ENCODE data around the gene MAPK7. TPM values are rescaled to one million over a fixed set of nuclear protein-coding genes. Genes with fewer than 3 reads are reported as not detected.

Gene MAPK7
- total and polyA plus RNA-seq, 2 donors (not counting 3 experiments of a cell fraction or from before 2014, with no cell fraction given) = 16.8 to 30.7 TPM

DNA sequence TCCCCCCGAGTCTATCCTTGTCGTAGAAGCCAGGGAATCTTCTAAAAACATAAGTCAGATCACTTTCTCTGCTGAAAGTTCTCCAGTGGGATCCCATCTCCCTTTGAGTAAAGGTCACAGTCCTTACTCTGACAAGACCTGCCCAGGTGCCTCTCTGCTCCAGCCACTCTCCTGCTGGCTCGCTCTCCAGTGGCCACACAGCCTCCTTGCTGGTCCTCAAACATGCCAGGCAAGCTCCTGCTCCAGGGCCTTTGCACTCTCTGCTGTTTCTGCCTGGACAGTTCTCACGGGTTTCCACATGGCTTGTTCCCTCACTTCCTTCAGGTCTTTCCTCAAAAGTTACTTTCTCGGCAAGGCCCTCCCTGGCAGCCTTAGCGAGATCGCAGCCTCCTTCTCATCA, 19.1 kb upstream of the MAPK7 start:
- Histone ChIP-seq H3K4me1 (ENCODE audit: control insufficient read depth, extremely low read depth, insufficient read depth, low read length) (peaks cover 8% of the 10 kb centered on the region), H3K27me3 (ENCODE audit: control insufficient read depth in 2 of 2, insufficient read depth in 2 of 2, low read length in 2 of 2) (no peaks in the 10 kb centered on the region), H3K79me2 (ENCODE audit: control insufficient read depth, insufficient read depth, low read length) (no peaks in the 10 kb centered on the region), H3K36me3 (ENCODE audit: control insufficient read depth in 2 of 2, extremely low read depth in 1 of 2, insufficient read depth in 2 of 2, low read length in 2 of 2) (peaks cover 0 to 2% of the 10 kb centered on the region in 2 experiments), H3K4me2 (ENCODE audit: insufficient read depth, low read length) (no peak overlapping the region), H2AFZ (ENCODE audit: low read depth, low read length) (no peak overlapping the region), H3K9me3 (replicated peaks; ENCODE audit: control insufficient read depth, insufficient read depth, low read length) (no peaks in the 10 kb centered on the region), H3K9me1 (replicated peaks; ENCODE audit: control insufficient read depth, extremely low read depth, insufficient read depth, low read length) (no peaks in the 10 kb centered on the region), H3K4me3 (replicated peaks in 1 of 3; ENCODE audit: insufficient read depth in 1 of 3, low read depth in 1 of 3, low read length in 3 of 3) (no peak overlapping the region), H3K27ac (ENCODE audit: insufficient read depth, low read depth, low read length) (no peak overlapping the region), H3K9ac (replicated peaks; ENCODE audit: extremely low read depth, insufficient read depth, low read length) (no peak overlapping the region), H4K20me1 (replicated peaks; ENCODE audit: control insufficient read depth, extremely low read depth, insufficient read depth, low read length) (no peaks in the 10 kb centered on the region)
- intact Hi-C loops (cut with micrococcal nuclease) = no loop called here
- ChIA-PET POLR2A (no interaction called here), CTCF (no interaction called here)
- no peak for FAIRE-seq
- no TSS peak for BruUV-seq (replicated peaks)
- dilution Hi-C loops (cut with MboI; ENCODE audit: extremely low pct_ligation_motif_present, low sequenced_read_pairs) = no loop called here
- TF ChIP-seq, protein P1, sequence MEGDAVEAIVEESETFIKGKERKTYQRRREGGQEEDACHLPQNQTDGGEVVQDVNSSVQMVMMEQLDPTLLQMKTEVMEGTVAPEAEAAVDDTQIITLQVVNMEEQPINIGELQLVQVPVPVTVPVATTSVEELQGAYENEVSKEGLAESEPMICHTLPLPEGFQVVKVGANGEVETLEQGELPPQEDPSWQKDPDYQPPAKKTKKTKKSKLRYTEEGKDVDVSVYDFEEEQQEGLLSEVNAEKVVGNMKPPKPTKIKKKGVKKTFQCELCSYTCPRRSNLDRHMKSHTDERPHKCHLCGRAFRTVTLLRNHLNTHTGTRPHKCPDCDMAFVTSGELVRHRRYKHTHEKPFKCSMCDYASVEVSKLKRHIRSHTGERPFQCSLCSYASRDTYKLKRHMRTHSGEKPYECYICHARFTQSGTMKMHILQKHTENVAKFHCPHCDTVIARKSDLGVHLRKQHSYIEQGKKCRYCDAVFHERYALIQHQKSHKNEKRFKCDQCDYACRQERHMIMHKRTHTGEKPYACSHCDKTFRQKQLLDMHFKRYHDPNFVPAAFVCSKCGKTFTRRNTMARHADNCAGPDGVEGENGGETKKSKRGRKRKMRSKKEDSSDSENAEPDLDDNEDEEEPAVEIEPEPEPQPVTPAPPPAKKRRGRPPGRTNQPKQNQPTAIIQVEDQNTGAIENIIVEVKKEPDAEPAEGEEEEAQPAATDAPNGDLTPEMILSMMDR (IDR thresholded peaks at IDR 0.05; ENCODE audit: extremely low read depth in 1 of 2, insufficient read depth in 1 of 2, low read depth in 1 of 2, low read length in 2 of 2) = no peak
- TF ChIP-seq FOS (IDR thresholded peaks at IDR 0.05; ENCODE audit: borderline replicate concordance, insufficient read depth, low read length) (no peak), POLR2AphosphoS5 (IDR thresholded peaks at IDR 0.05; ENCODE audit: insufficient read depth, low read depth, low read length) (no peak), EZH2 (IDR thresholded peaks at IDR 0.05; ENCODE audit: borderline replicate concordance, low read depth, low read length, severe bottlenecking) (no peak), JUN (IDR thresholded peaks at IDR 0.05; ENCODE audit: borderline replicate concordance, insufficient read depth, insufficient read length, low read depth) (no peak), MYC (IDR thresholded peaks at IDR 0.05; ENCODE audit: low read depth, low read length) (no peak), POLR2A (IDR thresholded peaks at IDR 0.05; ENCODE audit: low read depth, low read length) (no peak), GATA2 (IDR thresholded peaks at IDR 0.05; ENCODE audit: insufficient read depth, insufficient read length, low read depth, low read length) (no peak)
- TF ChIP-seq, protein P2, sequence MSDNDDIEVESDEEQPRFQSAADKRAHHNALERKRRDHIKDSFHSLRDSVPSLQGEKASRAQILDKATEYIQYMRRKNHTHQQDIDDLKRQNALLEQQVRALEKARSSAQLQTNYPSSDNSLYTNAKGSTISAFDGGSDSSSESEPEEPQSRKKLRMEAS (IDR thresholded peaks at IDR 0.05; ENCODE audit: insufficient read depth, insufficient read length) = no peak
- no peak for DNase-seq (ENCODE audit: low read depth, low spot score)

All from endothelial cell of umbilical vein (primary cell).